ENCODE measurements around the gene HIP1. TPM values are rescaled to one million over a fixed set of nuclear protein-coding genes. Genes with fewer than 3 reads are reported as not detected.

HIP1 gene
- total and polyA plus RNA-seq, 2 of the 13 experiments (the other 11 are each of a cell fraction or from before 2014, with no cell fraction given), result 4.5 to 6.2 TPM

GRCh38 chr7:75688200-75689136 is 50.3 kb downstream of the HIP1 start (continued):
- TF ChIP-seq, protein P1, sequence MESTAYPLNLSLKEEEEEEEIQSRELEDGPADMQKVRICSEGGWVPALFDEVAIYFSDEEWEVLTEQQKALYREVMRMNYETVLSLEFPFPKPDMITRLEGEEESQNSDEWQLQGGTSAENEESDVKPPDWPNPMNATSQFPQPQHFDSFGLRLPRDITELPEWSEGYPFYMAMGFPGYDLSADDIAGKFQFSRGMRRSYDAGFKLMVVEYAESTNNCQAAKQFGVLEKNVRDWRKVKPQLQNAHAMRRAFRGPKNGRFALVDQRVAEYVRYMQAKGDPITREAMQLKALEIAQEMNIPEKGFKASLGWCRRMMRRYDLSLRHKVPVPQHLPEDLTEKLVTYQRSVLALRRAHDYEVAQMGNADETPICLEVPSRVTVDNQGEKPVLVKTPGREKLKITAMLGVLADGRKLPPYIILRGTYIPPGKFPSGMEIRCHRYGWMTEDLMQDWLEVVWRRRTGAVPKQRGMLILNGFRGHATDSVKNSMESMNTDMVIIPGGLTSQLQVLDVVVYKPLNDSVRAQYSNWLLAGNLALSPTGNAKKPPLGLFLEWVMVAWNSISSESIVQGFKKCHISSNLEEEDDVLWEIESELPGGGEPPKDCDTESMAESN (CRISPR knock-in tag; conservative IDR thresholded peaks at IDR 0.05), result peak; percentile 74
- TF ChIP-seq, protein P2, sequence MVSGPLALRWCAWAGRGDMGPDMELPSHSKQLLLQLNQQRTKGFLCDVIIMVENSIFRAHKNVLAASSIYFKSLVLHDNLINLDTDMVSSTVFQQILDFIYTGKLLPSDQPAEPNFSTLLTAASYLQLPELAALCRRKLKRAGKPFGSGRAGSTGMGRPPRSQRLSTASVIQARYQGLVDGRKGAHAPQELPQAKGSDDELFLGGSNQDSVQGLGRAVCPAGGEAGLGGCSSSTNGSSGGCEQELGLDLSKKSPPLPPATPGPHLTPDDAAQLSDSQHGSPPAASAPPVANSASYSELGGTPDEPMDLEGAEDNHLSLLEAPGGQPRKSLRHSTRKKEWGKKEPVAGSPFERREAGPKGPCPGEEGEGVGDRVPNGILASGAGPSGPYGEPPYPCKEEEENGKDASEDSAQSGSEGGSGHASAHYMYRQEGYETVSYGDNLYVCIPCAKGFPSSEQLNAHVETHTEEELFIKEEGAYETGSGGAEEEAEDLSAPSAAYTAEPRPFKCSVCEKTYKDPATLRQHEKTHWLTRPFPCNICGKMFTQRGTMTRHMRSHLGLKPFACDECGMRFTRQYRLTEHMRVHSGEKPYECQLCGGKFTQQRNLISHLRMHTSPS (CRISPR knock-in tag; IDR thresholded peaks at IDR 0.05; ENCODE audit: low read depth), result no peak
- TF ChIP-seq ZNF446 (CRISPR knock-in tag; IDR thresholded peaks at IDR 0.05) (no peak), ZMYM4 (CRISPR knock-in tag; IDR thresholded peaks at IDR 0.05) (peak; percentile 79), PHF8 (CRISPR knock-in tag; IDR thresholded peaks at IDR 0.05) (peak; percentile 53; the same call in 1 of the 2 replicates), E2F2 (CRISPR knock-in tag; IDR thresholded peaks at IDR 0.05; ENCODE audit: borderline replicate concordance) (peak; percentile 81; the same call in 1 of the 2 replicates), DZIP1 (CRISPR knock-in tag; IDR thresholded peaks at IDR 0.05) (no peak)
- TF ChIP-seq, protein P3, sequence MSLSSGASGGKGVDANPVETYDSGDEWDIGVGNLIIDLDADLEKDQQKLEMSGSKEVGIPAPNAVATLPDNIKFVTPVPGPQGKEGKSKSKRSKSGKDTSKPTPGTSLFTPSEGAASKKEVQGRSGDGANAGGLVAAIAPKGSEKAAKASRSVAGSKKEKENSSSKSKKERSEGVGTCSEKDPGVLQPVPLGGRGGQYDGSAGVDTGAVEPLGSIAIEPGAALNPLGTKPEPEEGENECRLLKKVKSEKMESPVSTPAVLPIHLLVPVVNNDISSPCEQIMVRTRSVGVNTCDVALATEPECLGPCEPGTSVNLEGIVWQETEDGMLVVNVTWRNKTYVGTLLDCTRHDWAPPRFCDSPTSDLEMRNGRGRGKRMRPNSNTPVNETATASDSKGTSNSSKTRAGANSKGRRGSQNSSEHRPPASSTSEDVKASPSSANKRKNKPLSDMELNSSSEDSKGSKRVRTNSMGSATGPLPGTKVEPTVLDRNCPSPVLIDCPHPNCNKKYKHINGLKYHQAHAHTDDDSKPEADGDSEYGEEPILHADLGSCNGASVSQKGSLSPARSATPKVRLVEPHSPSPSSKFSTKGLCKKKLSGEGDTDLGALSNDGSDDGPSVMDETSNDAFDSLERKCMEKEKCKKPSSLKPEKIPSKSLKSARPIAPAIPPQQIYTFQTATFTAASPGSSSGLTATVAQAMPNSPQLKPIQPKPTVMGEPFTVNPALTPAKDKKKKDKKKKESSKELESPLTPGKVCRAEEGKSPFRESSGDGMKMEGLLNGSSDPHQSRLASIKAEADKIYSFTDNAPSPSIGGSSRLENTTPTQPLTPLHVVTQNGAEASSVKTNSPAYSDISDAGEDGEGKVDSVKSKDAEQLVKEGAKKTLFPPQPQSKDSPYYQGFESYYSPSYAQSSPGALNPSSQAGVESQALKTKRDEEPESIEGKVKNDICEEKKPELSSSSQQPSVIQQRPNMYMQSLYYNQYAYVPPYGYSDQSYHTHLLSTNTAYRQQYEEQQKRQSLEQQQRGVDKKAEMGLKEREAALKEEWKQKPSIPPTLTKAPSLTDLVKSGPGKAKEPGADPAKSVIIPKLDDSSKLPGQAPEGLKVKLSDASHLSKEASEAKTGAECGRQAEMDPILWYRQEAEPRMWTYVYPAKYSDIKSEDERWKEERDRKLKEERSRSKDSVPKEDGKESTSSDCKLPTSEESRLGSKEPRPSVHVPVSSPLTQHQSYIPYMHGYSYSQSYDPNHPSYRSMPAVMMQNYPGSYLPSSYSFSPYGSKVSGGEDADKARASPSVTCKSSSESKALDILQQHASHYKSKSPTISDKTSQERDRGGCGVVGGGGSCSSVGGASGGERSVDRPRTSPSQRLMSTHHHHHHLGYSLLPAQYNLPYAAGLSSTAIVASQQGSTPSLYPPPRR (CRISPR knock-in tag; IDR thresholded peaks at IDR 0.05; ENCODE audit: borderline replicate concordance), result peak; percentile 80; the same call in 1 of the 2 replicates

Measured in HepG2 (cell line).